CMK (cell line): ENCODE results near the gene RNF157.
"Not testable (repeated sequence)": the region's sequence is repeated elsewhere in the genome, so short reads cannot be mapped to it uniquely, and the experiment has no call there.

Experiments used
- DNase-seq: peaks from one replicate; pipeline ENCODE4 v3.0.0-alpha.2; 2010; ENCODE audit warnings: low read depth

The RNF157 gene

GRCh38 chr17:76234354-76234679 is 6.0 kb downstream of the RNF157 start:
- no peak for DNase-seq

GRCh38 chr17:76233588-76234353 is 6.5 kb downstream of the RNF157 start:
- no peak for DNase-seq

- DNase-seq = no peak
These were observed 8.0 kb downstream of the RNF157 start for GRCh38 chr17:76232342-76232741.

- DNase-seq = not testable (repeated sequence)
These were observed 13.5 kb downstream of the RNF157 start for GRCh38 chr17:76226749-76227148.

GRCh38 chr17:76225373-76226086 is 14.8 kb downstream of the RNF157 start:
- not testable (repeated sequence) for DNase-seq

- no peak for DNase-seq
These were observed 16.5 kb downstream of the RNF157 start for GRCh38 chr17:76223802-76224201.

GRCh38 chr17:76219670-76220383 is 20.5 kb downstream of the RNF157 start:
- no peak for DNase-seq

GRCh38 chr17:76217081-76217480 is 23.2 kb downstream of the RNF157 start:
- DNase-seq = no peak

GRCh38 chr17:76213491-76213890 is 26.8 kb downstream of the RNF157 start:
- no peak for DNase-seq

GRCh38 chr17:76208120-76208519 is 32.2 kb downstream of the RNF157 start:
- DNase-seq = no peak

GRCh38 chr17:76207275-76208059 is 32.8 kb downstream of the RNF157 start:
- no peak for DNase-seq

- DNase-seq = not testable (repeated sequence)
These were observed 34.6 kb downstream of the RNF157 start for GRCh38 chr17:76205542-76206144.

- DNase-seq = no peak
These were observed 36.0 kb downstream of the RNF157 start for GRCh38 chr17:76204277-76204676.

GRCh38 chr17:76200354-76200753 is 39.9 kb downstream of the RNF157 start:
- no peak for DNase-seq

- no peak for DNase-seq
These were observed 40.8 kb downstream of the RNF157 start for GRCh38 chr17:76199469-76199868.

GRCh38 chr17:76198702-76199101 is 41.6 kb downstream of the RNF157 start:
- no peak for DNase-seq

GRCh38 chr17:76197911-76198310 is 42.4 kb downstream of the RNF157 start:
- no peak for DNase-seq

GRCh38 chr17:76196675-76197074 is 43.6 kb downstream of the RNF157 start:
- no peak for DNase-seq

GRCh38 chr17:76195281-76196096 is 44.8 kb downstream of the RNF157 start:
- DNase-seq = no peak

GRCh38 chr17:76193591-76193990 is 46.7 kb downstream of the RNF157 start:
- DNase-seq = no peak

- no peak for DNase-seq
These were observed 48.4 kb downstream of the RNF157 start for GRCh38 chr17:76191896-76192295.
